ENCODE data around the gene RPP30.

GRCh38 chr10:90916392-90917237 lies 44.8 kb downstream of the RPP30 start:
- TF ChIP-seq CTCF (IDR thresholded peaks at IDR 0.05) (no peak), EZH2phosphoT487 (IDR thresholded peaks at IDR 0.05) (no peak), EZH2 (IDR thresholded peaks at IDR 0.05) (no peak)
